Tibial nerve (tissue), 3 donors: ENCODE data around the gene SERINC5.

Experiments
- CTCF ChIP-seq, 5 experiments: fragments of 200-600 bp in 3 of 5; fragments of 450-650 bp in 2 of 5; sonication (generic) in 3 of 5; IDR thresholded peaks; one replicate each; pipeline ENCODE4 v1.5.1; 2016 to 2019; ENCODE audit warnings: antibody characterized with exemption in 5 of 5, mild to moderate bottlenecking in 3 of 5, moderate library complexity in 2 of 5
- POLR2A ChIP-seq, 2 donors: fragments of 450-650 bp; IDR thresholded peaks; one replicate each; pipeline ENCODE4 v1.6.1; 2017; ENCODE audit warnings: antibody characterized with exemption in 2 of 2, mild to moderate bottlenecking in 2 of 2, moderate library complexity in 2 of 2

- no peak for TF ChIP-seq CTCF (IDR thresholded peaks at IDR 0.05)
- no peak for TF ChIP-seq POLR2A (IDR thresholded peaks at IDR 0.05)
Observed at GRCh38 chr5:80116465-80116864, 139.4 kb downstream of the SERINC5 start.
